ENCODE measurements around the gene UQCC5. TPM values are rescaled to one million over a fixed set of nuclear protein-coding genes. Genes with fewer than 3 reads are reported as not detected.

Gene UQCC5
- total RNA-seq, 3 donors from 2014 or later: 16.1 to 18.1 (median 17.1) TPM

DNA sequence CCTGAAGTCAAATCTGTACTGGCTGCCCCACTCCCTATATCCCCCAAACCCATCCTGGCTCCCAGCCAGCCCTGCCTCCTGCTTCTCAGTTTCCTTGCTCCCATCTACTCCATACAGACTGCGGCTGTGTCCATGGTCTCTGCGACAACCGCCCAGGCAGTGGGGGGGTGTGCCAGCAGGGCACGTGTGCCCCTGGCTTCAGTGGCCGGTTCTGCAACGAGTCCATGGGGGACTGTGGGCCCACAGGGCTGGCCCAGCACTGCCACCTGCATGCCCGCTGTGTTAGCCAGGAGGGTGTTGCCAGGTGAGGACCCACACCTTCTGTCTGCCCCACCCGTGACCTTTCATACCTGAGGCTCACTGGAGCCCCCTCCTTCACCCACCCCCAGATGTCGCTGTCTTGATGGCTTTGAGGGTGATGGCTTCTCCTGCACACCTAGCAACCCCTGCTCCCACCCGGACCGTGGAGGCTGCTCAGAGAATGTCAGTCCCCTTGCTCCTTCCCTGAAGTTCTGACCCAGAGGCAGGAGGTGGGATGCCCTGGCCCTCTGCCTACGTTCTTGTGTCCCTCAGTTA is 26.6 kb upstream of the UQCC5 start:
- no peak overlapping the region for H3K4me3 ChIP-seq
- DNase-seq: no peak
- H3K4me1 ChIP-seq (ENCODE audit: low read depth): no peaks in the 10 kb centered on the region
- H3K36me3 ChIP-seq (ENCODE audit: low read depth): no peaks in the 10 kb centered on the region
- ATAC-seq: no peak
- TF ChIP-seq, protein P1, sequence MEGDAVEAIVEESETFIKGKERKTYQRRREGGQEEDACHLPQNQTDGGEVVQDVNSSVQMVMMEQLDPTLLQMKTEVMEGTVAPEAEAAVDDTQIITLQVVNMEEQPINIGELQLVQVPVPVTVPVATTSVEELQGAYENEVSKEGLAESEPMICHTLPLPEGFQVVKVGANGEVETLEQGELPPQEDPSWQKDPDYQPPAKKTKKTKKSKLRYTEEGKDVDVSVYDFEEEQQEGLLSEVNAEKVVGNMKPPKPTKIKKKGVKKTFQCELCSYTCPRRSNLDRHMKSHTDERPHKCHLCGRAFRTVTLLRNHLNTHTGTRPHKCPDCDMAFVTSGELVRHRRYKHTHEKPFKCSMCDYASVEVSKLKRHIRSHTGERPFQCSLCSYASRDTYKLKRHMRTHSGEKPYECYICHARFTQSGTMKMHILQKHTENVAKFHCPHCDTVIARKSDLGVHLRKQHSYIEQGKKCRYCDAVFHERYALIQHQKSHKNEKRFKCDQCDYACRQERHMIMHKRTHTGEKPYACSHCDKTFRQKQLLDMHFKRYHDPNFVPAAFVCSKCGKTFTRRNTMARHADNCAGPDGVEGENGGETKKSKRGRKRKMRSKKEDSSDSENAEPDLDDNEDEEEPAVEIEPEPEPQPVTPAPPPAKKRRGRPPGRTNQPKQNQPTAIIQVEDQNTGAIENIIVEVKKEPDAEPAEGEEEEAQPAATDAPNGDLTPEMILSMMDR (IDR thresholded peaks at IDR 0.05): no peak
- intact Hi-C loops (cut with DNase I, micrococcal nuclease): no loop called here
- no peaks in the 10 kb centered on the region for H3K9me3 ChIP-seq

DNA sequence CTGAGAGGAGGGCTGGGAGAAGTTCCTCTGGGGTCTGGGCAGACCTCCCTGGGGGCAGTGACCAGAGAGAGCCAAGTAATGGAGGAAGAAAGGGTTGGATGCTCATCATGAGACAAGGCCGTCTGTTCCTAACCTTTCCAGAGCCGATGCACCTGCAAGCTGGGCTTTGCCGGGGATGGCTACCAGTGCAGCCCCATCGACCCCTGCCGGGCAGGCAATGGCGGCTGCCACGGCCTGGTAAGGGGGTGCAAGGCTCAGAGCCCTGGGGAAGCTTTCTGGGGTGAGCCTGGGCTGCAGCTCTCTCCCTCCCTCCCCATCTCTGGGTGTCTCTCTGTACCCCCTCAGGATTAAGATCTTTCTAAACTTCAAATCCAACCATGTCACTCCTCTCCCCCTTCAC is 24.9 kb upstream of the UQCC5 start:
- no peaks in the 10 kb centered on the region for H3K36me3 ChIP-seq (ENCODE audit: low read depth)
- H3K4me1 ChIP-seq (ENCODE audit: low read depth): no peaks in the 10 kb centered on the region
- no peaks in the 10 kb centered on the region for H3K9me3 ChIP-seq
- DNase-seq (no peak), ATAC-seq (no peak)
- TF ChIP-seq, protein P1 (IDR thresholded peaks at IDR 0.05): no peak
- intact Hi-C loops (cut with DNase I, micrococcal nuclease): no loop called here
- no peak overlapping the region for H3K4me3 ChIP-seq

DNA sequence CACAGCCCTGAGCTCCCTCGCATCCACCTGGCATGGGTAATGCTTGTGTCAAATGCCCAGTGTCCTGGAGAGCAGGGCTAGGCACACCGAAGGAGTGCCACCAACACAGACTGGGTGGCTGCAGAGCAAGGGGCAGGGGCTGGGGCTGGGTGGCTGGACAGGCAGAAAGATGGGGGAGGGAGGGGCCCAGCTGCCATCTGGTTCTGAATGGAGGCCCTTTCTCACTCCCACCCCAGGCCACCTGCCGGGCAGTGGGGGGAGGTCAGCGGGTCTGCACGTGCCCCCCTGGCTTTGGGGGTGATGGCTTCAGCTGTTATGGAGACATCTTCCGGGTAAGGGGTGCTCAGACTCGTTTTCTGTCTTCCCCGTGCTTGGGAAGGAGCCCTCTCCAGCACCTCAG is 24.3 kb upstream of the UQCC5 start:
- ATAC-seq: no peak
- intact Hi-C loops (cut with DNase I, micrococcal nuclease): no loop called here
- H3K4me1 ChIP-seq (ENCODE audit: low read depth): no peaks in the 10 kb centered on the region
- H3K36me3 ChIP-seq (ENCODE audit: low read depth): no peaks in the 10 kb centered on the region
- H3K9me3 ChIP-seq: no peaks in the 10 kb centered on the region
- TF ChIP-seq, protein P1 (IDR thresholded peaks at IDR 0.05): no peak
- H3K4me3 ChIP-seq: no peak overlapping the region
- DNase-seq: no peak

DNA sequence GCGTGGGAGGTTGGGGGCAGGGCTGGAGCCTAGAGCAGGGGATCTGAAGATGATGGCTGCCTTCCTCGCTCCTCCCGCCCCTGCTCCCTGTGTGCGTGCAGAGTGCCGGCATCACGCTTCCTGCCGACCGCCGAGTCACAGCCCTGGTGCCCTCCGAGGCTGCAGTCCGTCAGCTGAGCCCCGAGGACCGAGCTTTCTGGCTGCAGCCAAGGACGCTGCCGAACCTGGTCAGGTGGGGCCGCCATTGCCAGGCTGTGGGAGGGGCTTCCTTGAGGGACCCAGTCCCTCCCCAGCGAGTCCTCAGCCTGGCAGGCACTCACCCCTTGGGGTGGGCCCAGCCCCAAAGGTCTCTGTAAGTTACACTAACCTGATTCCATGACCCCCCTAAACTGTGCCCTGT is 23.7 kb upstream of the UQCC5 start:
- intact Hi-C loops (cut with DNase I, micrococcal nuclease): no loop called here
- TF ChIP-seq, protein P1 (IDR thresholded peaks at IDR 0.05): no peak
- DNase-seq: no peak
- no peaks in the 10 kb centered on the region for H3K36me3 ChIP-seq (ENCODE audit: low read depth)
- no peak overlapping the region for H3K4me3 ChIP-seq
- H3K4me1 ChIP-seq (ENCODE audit: low read depth): no peaks in the 10 kb centered on the region
- no peaks in the 10 kb centered on the region for H3K9me3 ChIP-seq
- no peak for ATAC-seq

DNA sequence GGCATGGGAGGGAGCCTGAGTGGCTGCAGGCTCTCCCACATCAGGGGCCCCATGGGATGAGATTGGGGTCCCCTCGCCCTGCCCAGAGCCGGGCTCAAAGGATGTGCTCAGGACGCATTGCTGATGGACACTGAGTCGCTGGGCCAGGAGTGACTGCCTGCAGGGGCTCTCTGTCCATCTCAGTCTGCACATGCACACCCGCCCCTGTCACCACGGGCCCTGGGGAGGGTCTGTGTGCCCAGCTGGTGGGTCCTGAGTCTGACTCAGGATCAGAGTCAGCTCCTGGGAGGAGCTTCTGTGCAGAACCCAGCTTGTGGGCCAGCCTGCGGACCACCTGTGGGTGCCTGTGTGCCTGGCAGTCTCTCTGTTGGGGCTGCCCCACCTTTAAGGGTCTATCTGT is 23.1 kb upstream of the UQCC5 start:
- no peak for ATAC-seq
- Histone ChIP-seq H3K4me3 (no peak overlapping the region), H3K36me3 (ENCODE audit: low read depth) (no peaks in the 10 kb centered on the region), H3K4me1 (ENCODE audit: low read depth) (no peaks in the 10 kb centered on the region), H3K9me3 (no peaks in the 10 kb centered on the region)
- no peak for DNase-seq
- TF ChIP-seq, protein P1 (IDR thresholded peaks at IDR 0.05): no peak
- intact Hi-C loops (cut with DNase I, micrococcal nuclease): no loop called here

DNA sequence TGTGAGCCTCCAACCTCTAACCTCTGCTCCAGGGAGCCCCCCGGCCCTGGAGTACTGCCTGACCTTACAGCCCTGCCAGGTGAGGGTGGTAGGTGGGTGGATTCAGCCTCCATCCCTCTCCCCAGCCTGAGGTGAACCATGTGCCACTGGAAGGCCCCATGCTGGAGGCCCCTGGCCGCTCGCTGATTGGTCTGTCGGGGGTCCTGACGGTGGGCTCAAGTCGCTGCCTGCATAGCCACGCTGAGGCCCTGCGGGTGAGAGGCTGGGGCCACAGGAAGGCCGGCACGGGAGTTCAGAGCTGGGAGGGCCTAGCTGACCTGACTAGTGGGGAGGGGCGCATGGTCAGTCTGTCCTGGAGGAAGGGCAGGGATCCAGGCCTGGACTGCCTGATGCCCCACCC is 21.8 kb upstream of the UQCC5 start:
- Histone ChIP-seq H3K36me3 (ENCODE audit: low read depth) (no peaks in the 10 kb centered on the region), H3K9me3 (no peaks in the 10 kb centered on the region), H3K4me3 (no peak overlapping the region), H3K4me1 (ENCODE audit: low read depth) (peaks cover 2% of the 10 kb centered on the region)
- intact Hi-C loops (cut with DNase I, micrococcal nuclease): no loop called here
- ATAC-seq: no peak
- no peak for DNase-seq
- TF ChIP-seq, protein P1 (IDR thresholded peaks at IDR 0.05): no peak

Measured in mucosa of descending colon (tissue), 3 donors.